Adrenal gland (tissue), 5 donors: ENCODE measurements around the gene TDRD3.

Experiments
- POLR2A ChIP-seq, 2 donors: fragments of 450-650 bp; IDR thresholded peaks; one replicate each; pipeline ENCODE4 v1.6.1; 2017; ENCODE audit warnings: antibody characterized with exemption in 2 of 2, mild to moderate bottlenecking in 2 of 2, moderate library complexity in 1 of 2
- TF ChIP-seq, protein P1 (sequence below), 6 experiments: fragments of 450-650 bp in 4 of 6; fragments of 200-600 bp in 2 of 6; sonication (generic) in 1 of 6; IDR thresholded peaks; 1 replicate in 5 of 6; 2 replicates in 1 of 6; pipeline versions ENCODE4 v1.5.1 to v1.8.0; 2016 to 2021; ENCODE audit warnings: antibody characterized with exemption in 6 of 6, mild to moderate bottlenecking in 2 of 6, moderate library complexity in 1 of 6
- donor health status: DM: no; HTN: no; CAD: no.

DNA sequence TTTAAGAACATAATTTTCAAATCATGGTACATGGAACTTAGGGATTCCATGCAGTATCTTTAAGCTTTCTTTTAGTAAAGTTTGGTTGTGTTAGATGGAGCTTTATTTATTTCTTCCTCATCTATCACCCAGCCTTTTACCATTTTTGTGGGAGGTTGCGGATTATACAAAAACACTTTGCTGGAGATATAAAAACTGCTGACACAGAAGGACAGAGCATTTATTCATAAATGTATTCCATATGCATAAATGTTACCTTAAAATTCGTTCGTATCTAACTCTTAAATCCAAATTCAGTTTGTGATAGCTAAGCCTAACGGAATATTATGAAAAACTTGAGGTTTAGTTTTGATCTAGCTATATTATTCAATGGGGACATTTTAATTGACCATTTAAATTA, 143.3 kb downstream of the TDRD3 start:
- TF ChIP-seq, protein P1, sequence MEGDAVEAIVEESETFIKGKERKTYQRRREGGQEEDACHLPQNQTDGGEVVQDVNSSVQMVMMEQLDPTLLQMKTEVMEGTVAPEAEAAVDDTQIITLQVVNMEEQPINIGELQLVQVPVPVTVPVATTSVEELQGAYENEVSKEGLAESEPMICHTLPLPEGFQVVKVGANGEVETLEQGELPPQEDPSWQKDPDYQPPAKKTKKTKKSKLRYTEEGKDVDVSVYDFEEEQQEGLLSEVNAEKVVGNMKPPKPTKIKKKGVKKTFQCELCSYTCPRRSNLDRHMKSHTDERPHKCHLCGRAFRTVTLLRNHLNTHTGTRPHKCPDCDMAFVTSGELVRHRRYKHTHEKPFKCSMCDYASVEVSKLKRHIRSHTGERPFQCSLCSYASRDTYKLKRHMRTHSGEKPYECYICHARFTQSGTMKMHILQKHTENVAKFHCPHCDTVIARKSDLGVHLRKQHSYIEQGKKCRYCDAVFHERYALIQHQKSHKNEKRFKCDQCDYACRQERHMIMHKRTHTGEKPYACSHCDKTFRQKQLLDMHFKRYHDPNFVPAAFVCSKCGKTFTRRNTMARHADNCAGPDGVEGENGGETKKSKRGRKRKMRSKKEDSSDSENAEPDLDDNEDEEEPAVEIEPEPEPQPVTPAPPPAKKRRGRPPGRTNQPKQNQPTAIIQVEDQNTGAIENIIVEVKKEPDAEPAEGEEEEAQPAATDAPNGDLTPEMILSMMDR (IDR thresholded peaks at IDR 0.05) = no peak
- no peak for TF ChIP-seq POLR2A (IDR thresholded peaks at IDR 0.05)
